Activated gamma-delta T cell treated with Interleukin-2 at 50 U/mL for 16 hours (primary cell): ENCODE data around the gene MRGPRX4.

Experiments
- DNase-seq: peaks from one replicate; pipeline ENCODE4 v3.0.0-alpha.2; 2020

Gene MRGPRX4

GRCh38 chr11:18221274-18221876, 48.7 kb downstream of the MRGPRX4 start:
- DNase-seq: no peak

GRCh38 chr11:18222814-18223421, 50.3 kb downstream of the MRGPRX4 start:
- no peak for DNase-seq
